OCI-LY7 (cell line): Measurements from ENCODE around the gene ATP9A.

Experiments used
- EZH2phosphoT487 ChIP-seq: fragments of 200-600 bp; sonication (generic); IDR thresholded peaks from 2 replicates; pipeline ENCODE4 v1.6.1; 2018; ENCODE audit warnings: low read depth, borderline replicate concordance, mild to moderate bottlenecking, mixed run types, antibody characterized with exemption, low read length, moderate library complexity, mixed read lengths
- TF ChIP-seq, protein P1 (sequence below): fragments of 200-600 bp; sonication (generic); conservative IDR thresholded peaks from 2 replicates; pipeline ENCODE4 v1.5.1; 2014; ENCODE audit warnings: mild to moderate bottlenecking, antibody characterized with exemption, low read length, moderate library complexity, mixed read lengths

- TF ChIP-seq, protein P1, sequence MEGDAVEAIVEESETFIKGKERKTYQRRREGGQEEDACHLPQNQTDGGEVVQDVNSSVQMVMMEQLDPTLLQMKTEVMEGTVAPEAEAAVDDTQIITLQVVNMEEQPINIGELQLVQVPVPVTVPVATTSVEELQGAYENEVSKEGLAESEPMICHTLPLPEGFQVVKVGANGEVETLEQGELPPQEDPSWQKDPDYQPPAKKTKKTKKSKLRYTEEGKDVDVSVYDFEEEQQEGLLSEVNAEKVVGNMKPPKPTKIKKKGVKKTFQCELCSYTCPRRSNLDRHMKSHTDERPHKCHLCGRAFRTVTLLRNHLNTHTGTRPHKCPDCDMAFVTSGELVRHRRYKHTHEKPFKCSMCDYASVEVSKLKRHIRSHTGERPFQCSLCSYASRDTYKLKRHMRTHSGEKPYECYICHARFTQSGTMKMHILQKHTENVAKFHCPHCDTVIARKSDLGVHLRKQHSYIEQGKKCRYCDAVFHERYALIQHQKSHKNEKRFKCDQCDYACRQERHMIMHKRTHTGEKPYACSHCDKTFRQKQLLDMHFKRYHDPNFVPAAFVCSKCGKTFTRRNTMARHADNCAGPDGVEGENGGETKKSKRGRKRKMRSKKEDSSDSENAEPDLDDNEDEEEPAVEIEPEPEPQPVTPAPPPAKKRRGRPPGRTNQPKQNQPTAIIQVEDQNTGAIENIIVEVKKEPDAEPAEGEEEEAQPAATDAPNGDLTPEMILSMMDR: no peak
- no peak for TF ChIP-seq EZH2phosphoT487
These were observed 29.3 kb upstream of the ATP9A start for GRCh38 chr20:51797357-51798025.
